HG03469 (cell line): ENCODE results near the gene PWP2.
"Not testable (repeated sequence)": the region's sequence is repeated elsewhere in the genome, so short reads cannot be mapped to it uniquely, and the experiment has no call there.

Experiments used
- ATAC-seq: cut with Tn5 transposase; IDR thresholded peaks from one replicate; pipeline ENCODE4 v1.9.1; 2021; ENCODE audit warnings: mild to moderate bottlenecking, moderate library complexity, moderate number of reproducible peaks; ENCODE audit not compliant: unreplicated experiment

Gene PWP2

DNA sequence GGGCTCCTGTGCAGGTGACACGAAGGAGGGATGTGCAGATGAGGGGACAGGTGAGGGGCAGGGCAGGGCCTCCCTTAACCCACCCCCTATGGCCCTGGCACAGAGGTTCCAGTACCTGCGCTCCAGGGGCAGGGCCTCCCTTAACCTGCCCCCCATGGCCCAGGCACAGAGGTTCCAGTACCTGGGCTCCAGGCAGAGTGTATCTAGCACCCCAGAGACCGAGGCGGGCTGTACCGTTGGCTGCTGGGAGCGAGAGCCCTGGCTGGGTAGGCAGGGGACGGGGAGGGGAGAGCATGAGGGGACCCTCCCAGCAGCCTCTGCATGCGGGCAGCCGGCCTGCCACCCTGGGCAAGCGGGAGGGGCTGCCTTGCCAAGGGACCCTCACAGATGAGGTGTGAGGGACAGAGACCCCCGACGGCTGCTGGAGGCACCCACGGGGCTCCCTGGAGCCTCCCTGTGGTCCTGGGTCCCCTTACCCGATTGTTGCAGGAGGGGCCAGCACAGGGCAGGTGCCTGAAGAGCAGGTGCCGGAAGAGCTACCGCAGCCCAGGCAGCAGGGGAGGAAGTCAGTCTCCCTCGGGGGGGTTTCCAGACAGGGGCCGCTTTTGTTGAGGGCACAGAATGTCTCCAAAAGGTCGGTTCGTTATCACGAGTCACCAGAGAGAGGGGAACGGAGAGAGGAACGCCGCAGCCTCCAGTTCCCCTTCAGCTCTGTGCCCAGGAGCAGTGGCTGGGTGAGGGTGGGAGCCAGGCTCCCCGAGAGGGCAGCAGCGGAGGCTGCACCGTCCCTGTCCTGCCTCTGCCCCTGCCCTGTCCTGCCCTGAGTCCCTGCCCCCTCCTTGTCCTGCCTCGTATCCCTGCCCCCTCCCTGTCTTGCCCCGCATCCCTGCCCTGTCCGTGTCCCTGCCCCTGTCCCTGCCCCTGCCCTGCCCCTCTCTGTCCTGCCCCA lies 52.4 kb downstream of the PWP2 start:
- not testable (repeated sequence) for ATAC-seq

DNA sequence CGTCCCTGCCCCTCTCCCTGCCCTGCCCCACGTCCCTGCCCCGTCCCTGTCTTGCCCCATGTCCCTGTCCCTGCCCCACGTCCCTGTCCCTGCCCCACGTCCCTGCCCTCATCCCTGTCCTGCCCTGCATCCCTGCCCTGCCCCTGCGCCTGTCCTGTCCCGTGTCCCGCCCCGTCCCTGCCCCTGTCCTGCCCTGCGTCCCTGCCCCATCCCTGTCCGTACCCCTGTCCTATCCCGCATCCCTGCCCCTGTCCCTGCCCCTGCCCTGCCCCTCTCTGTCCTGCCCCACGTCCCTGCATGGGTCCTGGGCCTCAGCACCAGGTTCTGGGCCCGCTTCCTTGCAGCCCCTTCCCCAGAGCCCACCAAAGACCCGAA lies 53.1 kb downstream of the PWP2 start:
- not testable (repeated sequence) for ATAC-seq

DNA sequence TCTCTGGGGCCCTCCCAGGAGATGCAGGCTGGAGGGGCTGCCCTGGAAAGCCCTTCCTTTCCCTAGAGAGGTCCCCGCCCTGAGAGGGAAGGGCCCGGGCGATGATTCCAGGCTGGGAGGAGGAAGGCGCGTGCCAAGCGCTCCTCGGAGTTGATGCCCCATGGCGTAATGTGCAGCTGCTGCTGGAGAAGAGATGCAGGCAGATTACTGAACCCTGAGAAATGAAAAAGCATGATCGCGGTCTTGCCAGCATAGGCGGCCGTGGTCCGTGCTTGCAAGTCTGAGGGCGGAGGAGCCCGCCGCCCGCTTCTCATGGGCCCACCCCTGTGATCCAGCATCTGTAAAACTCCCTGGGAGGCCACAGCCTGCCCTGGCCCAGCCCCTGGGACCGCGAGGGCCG lies 53.6 kb downstream of the PWP2 start:
- not testable (repeated sequence) for ATAC-seq

DNA sequence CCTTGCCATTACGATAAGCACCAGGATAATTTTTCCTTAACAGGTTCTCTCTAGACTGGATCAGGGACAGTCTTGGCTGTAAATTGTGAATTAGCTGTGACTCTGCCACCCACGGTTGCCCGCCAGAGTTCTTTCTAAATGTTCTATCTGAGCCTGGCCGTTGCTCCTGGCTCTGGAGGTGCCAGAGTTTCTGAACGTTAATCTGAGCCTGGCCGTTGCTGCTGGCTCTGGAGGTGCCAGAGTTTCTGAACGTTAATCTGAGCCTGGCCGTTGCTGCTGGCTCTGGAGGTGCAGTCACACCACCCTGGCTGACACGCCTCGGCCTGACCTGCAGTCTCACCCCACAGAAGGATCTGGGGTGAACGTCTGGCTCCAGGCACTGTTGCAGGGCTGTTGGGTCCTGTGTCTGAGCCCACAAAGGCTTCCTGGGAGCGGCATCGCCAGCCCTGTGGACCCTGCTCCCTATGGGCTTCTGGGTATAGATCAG lies 56.0 kb downstream of the PWP2 start:
- not testable (repeated sequence) for ATAC-seq

DNA sequence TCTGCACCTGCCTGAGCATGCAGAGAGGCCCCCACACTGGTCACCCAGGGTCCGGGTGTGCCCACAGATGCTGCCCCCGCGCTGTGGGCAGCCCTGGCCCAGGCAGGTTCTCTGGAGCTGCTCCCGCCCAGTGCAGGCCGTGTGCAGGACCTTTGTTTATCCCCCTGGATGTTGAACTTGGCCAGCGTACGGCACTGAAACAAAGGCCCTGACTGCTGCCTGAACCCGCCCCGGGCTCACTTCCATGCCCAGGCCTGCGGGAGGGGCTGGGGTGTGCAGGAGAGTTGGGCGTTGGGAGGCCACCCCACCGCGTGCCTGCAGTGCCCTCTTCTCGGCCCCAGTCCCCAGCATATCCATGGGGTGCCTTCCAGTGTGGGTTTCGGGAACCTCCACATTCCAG lies 58.7 kb downstream of the PWP2 start:
- not testable (repeated sequence) for ATAC-seq

DNA sequence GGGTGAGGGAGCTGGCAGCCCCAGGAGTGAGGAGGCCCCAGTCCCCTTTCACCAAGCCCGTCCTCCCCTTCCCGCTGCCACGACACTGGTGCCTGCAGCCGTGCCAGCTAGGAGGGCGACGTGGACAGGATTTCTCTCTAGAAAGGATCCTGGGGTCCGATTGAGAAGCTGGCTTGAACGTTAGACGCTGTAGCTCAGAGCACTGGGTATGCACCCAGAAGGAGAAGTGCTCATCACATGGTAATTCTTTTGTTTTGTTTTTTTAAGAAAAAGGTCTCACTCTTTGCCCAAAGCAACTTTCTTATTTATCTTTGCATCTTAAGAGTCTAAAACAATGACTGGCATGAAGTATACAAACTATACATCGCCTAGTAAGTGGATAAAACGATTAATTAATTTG lies 60.3 kb downstream of the PWP2 start:
- ATAC-seq = not testable (repeated sequence)

DNA sequence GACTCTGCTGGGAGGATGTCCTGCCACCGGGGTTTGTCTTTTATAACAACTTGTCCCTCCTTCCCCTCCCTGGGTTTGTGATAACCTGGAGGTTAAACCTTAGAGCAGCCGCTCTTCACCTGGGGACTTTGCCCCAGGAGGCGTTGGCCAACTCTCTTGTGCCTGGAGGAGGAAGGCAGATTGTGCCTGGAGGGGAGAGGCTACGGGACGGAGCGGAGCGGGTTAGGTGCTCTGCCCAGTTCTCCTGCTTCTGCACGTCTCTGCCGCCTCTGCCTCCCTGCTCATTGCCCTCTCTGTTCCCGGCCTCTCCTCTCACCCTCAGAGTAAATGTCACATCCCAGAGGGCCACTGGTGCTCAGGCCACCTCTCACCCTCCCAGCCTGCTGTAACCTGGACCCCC lies 63.1 kb downstream of the PWP2 start:
- ATAC-seq = not testable (repeated sequence)

DNA sequence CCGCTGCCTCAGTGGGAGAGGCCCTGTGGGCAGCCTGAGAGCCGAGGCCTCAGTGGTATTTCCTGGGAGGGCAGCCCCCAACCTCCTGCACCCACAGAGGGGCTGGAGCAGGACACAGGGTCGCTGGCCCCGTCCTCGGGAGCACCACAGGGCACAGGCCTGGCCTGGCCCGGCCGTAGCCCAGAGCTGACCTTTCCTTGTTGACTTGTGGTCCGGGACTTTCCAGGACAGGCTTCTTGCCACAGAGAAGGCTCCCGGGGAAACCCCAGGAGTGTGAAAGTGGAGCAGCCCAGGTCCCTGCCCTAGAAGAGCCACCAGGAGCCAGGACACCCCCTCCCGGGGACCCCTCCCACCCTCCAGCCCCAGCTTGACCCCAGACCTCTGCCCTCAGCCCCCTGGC lies 63.7 kb downstream of the PWP2 start:
- not testable (repeated sequence) for ATAC-seq

DNA sequence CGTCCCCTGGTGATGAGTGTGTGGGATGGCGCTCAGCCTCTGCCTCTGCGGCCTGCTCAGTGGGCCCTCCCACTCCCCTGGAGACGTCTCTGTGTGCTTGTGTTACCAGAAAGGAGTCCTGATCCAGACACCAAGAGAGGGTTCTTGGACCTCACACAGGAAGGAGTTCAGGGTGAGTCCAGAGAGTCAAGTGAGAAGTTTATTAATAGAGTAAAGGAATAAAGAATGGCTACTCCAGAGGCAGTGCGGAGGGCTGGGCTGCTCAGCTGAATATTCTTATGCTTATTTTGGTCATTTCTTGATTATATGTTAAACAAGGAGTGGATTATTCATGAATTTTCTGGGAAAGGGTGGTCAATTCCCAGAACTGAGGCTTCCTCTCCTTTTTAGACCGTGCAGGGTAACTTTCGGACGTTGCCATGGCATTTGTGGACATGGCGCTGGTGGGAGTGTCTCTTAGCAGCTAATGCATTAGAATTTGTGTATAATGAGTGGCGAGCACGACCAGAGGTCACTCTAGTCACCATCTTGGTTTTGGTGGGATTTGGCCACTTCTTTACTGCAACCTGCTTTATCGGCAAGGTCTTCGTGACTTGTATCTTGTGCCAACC lies 64.9 kb downstream of the PWP2 start:
- ATAC-seq = not testable (repeated sequence)

DNA sequence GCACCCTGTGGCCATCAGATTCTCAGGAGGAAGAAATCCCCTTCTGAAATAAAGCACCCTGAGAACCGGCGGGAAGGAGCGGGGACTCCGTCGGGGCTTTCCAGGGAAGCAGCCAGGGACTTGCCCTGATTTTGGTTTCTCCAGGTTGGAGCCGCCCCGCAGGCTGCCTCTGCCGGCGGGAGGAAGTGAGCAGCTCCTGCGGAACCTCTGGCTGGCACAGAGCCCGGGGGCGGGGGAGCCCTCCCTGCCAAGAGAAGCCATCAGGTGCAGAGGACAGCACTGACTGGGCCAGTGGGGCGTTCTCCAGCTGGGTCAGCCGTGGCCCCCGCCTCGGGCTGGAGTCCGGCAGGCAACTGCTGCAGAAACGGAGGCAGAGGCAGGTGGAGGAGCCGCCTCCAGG lies 65.5 kb downstream of the PWP2 start:
- ATAC-seq = not testable (repeated sequence)

DNA sequence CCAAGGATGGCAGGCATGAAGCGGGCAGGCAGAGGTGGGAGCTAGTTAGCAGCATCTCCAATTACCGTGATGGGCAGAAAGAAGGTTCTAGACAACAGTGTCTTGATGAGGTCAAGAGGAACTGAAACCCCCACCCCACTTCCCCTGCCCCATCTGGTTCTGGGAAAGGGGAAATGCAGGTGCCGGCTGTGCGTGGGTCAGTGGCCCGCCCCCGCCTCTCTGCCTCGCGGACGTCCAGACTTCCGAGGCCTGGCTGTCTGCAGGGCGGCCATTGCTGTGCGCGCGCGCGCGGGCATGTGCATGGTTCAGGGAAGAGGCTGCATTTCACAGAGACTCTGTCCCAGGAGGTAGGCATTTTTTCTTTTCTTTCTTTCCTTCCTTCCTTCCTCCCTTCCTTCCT lies 68.0 kb downstream of the PWP2 start:
- not testable (repeated sequence) for ATAC-seq

DNA sequence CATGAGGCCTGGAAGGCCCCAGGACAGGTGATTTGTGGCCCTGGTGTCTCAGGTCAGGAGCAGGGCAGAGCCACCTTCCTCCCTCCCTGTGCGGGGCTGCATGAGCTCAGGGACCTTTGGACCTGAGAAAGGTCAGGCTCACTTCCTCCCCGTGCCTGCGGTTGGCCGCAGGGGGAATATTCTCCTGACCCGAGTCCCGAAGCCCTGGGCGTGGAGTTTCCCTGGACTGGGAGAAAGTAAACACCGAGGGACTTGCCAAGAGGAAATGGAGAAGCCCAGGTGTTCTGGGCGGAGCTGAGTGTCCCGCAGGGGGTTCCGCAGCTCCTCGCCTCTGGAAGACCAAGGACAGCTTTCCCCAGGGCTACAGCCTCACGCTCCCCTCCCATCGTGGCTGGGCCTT lies 68.9 kb downstream of the PWP2 start:
- ATAC-seq = not testable (repeated sequence)
